BJ (cell line): ENCODE data around the gene CA10. TPM values are rescaled to one million over a fixed set of nuclear protein-coding genes. Genes with fewer than 3 reads are reported as not detected.
A peak's percentile ranks its signal among the peaks of the same experiment; 100 is the strongest.

Source experiments
- CTCF ChIA-PET: fragments of 350-600 bp; formaldehyde crosslinking; extraction: SDS; loops from one replicate; lab custom pipeline; 2021; ENCODE audit warnings: antibody characterized with exemption, inconsistent platforms; lab: Yijun Ruan, JAX
- POLR2A ChIA-PET: fragments of 300-600 bp; sonication (Branson Sonifier 250); formaldehyde crosslinking; extraction: SDS; loops from one replicate; lab custom pipeline; 2021; ENCODE audit warnings: antibody characterized with exemption; lab: Charles Lee
- DNase-seq: peaks from one replicate; pipeline ENCODE4 v3.0.0-alpha.2; 2011; ENCODE audit warnings: low read depth
- H3K27me3 ChIP-seq: 2 replicates; pipeline ENCODE4 v1.6.0; 2011; ENCODE audit warnings: low read length; ENCODE audit not compliant: control insufficient read depth, insufficient read depth
- H3K36me3 ChIP-seq: 2 replicates; pipeline ENCODE4 v1.5.1; 2011; ENCODE audit warnings: low read length; ENCODE audit not compliant: control insufficient read depth, insufficient read depth
- H3K4me3 ChIP-seq: 2 replicates; pipeline ENCODE4 v1.5.1; 2011; ENCODE audit warnings: low read depth, mild to moderate bottlenecking, control low read depth, low read length
- CTCF ChIP-seq: IDR thresholded peaks from 2 replicates; pipeline ENCODE4 v1.5.1; 2011; ENCODE audit warnings: low read depth, mild to moderate bottlenecking, control low read depth, inconsistent platforms, low read length, moderate library complexity; ENCODE audit not compliant: insufficient read depth
- polyA plus RNA-seq: library from polyadenylated mRNA; depleted of rRNA; stranded (reverse); fragments of >200 nt; gene quantifications from 2 replicates; pipeline ENCODE4 v1.2.3, GENCODE V29; 2011

CA10 gene
- polyA plus RNA-seq, 1 experiment, result not detected

- DNase-seq, result no peak
- ChIA-PET CTCF (interaction anchor here (0.6 to 3.8 kb wide), 8 partner anchors 10 to 467 kb away, joined by 3 to 25 read pairs (median 7); no protein-coding TSS in a partner anchor), POLR2A (no interaction called here)
- H3K36me3 ChIP-seq, result no peaks in the 10 kb centered on the region
- no peaks in the 10 kb centered on the region for H3K27me3 ChIP-seq
- no peak for TF ChIP-seq CTCF
- H3K4me3 ChIP-seq, result no peak overlapping the region
Observed at GRCh38 chr17:51765282-51766135, 393.0 kb downstream of the CA10 start.

GRCh38 chr17:51764387-51764971 lies 394.0 kb downstream of the CA10 start:
- H3K4me3 ChIP-seq, result no peak overlapping the region
- DNase-seq, result peak; percentile 1
- CTCF ChIA-PET, result interaction anchor here (0.6 to 3.8 kb wide), 8 partner anchors 8 to 466 kb away, joined by 3 to 25 read pairs (median 7); no protein-coding TSS in a partner anchor
- TF ChIP-seq CTCF, result peak; percentile 88
- no peaks in the 10 kb centered on the region for H3K27me3 ChIP-seq
- POLR2A ChIA-PET, result no interaction called here
- no peaks in the 10 kb centered on the region for H3K36me3 ChIP-seq

GRCh38 chr17:51763058-51763457 lies 395.5 kb downstream of the CA10 start:
- ChIA-PET CTCF (interaction anchor here (1.1 kb wide), 1 partner anchor 13 kb away, joined by 3 read pairs; no protein-coding TSS in a partner anchor), POLR2A (no interaction called here)
- DNase-seq, result no peak
- Histone ChIP-seq H3K36me3 (no peaks in the 10 kb centered on the region), H3K27me3 (no peaks in the 10 kb centered on the region), H3K4me3 (no peak overlapping the region)
- TF ChIP-seq CTCF, result no peak

- no peak for TF ChIP-seq CTCF
- no peaks in the 10 kb centered on the region for H3K27me3 ChIP-seq
Observed at GRCh38 chr17:51761105-51761504, 397.4 kb downstream of the CA10 start.

GRCh38 chr17:51759260-51759659 lies 399.3 kb downstream of the CA10 start:
- no peak overlapping the region for H3K4me3 ChIP-seq
- POLR2A ChIA-PET, result no interaction called here

More at GRCh38 chr17:51761105-51761504, 397.4 kb downstream of the CA10 start:
- no peak for DNase-seq
- ChIA-PET CTCF (no interaction called here), POLR2A (no interaction called here)
- no peaks in the 10 kb centered on the region for H3K36me3 ChIP-seq
- no peak overlapping the region for H3K4me3 ChIP-seq

More at GRCh38 chr17:51759260-51759659, 399.3 kb downstream of the CA10 start:
- no peaks in the 10 kb centered on the region for H3K27me3 ChIP-seq
- CTCF ChIA-PET, result no interaction called here
- no peak for TF ChIP-seq CTCF
- DNase-seq, result no peak
- no peaks in the 10 kb centered on the region for H3K36me3 ChIP-seq
